ENCODE measurements around the gene PROP1. TPM values are rescaled to one million over a fixed set of nuclear protein-coding genes. Genes with fewer than 3 reads are reported as not detected.
"Not testable (repeated sequence)": the region's sequence is repeated elsewhere in the genome, so short reads cannot be mapped to it uniquely, and the experiment has no call there.

The PROP1 gene
- polyA plus RNA-seq, 3 donors: not detected

GRCh38 chr5:177984584-177985206, 11.3 kb downstream of the PROP1 start:
- WGBS, 3 donors: 3 to 4% (median 3%) methylated on average over 47 of the region's 47 CpGs

GRCh38 chr5:177983763-177984583, 12.1 kb downstream of the PROP1 start:
- WGBS, 3 donors: 20 to 30% (median 27%) methylated on average over 43 to 46 of the region's 46 CpGs
- no peak overlapping the region for H3K27ac ChIP-seq (ENCODE audit: low read depth, low read length)

More at GRCh38 chr5:177984584-177985206, 11.3 kb downstream of the PROP1 start:
- H3K27ac ChIP-seq (ENCODE audit: low read depth, low read length): no peak overlapping the region

- no peak overlapping the region for H3K27ac ChIP-seq (ENCODE audit: low read depth, low read length)
- 83 to 94% (median 93%) methylated on average over 5 of the region's 5 CpGs for WGBS, 3 donors
These were observed 13.1 kb downstream of the PROP1 start for GRCh38 chr5:177982956-177983355.

GRCh38 chr5:177982072-177982727, 13.8 kb downstream of the PROP1 start:
- H3K27ac ChIP-seq (ENCODE audit: low read depth, low read length): no peak overlapping the region
- WGBS, 3 donors: 18 to 29% (median 20%) methylated on average over 17 of the region's 17 CpGs

GRCh38 chr5:177981296-177982071, 14.6 kb downstream of the PROP1 start:
- 74 to 78% (median 75%) methylated on average over 25 to 26 of the region's 26 CpGs for WGBS, 3 donors
- no peak overlapping the region for H3K27ac ChIP-seq (ENCODE audit: low read depth, low read length)

- 40 to 44% (median 42%) methylated on average over 10 of the region's 10 CpGs for WGBS, 3 donors
- H3K27ac ChIP-seq (ENCODE audit: low read depth, low read length): no peak overlapping the region
These were observed 15.3 kb downstream of the PROP1 start for GRCh38 chr5:177980743-177981151.

GRCh38 chr5:177977600-177977999, 18.4 kb downstream of the PROP1 start:
- H3K27ac ChIP-seq (ENCODE audit: low read depth, low read length): not testable (repeated sequence)
- 43 to 66% (median 60%) methylated on average over 3 to 8 of the region's 8 CpGs for WGBS, 3 donors

- H3K27ac ChIP-seq (ENCODE audit: low read depth, low read length): no peak overlapping the region
- WGBS, 3 donors: 82 to 86% (median 83%) methylated on average over 5 of the region's 5 CpGs
These were observed 22.9 kb downstream of the PROP1 start for GRCh38 chr5:177973066-177973635.

- no peak overlapping the region for H3K27ac ChIP-seq (ENCODE audit: low read depth, low read length)
- 64 to 82% (median 67%) methylated on average over 4 of the region's 4 CpGs for WGBS, 3 donors
These were observed 23.4 kb downstream of the PROP1 start for GRCh38 chr5:177972613-177973012.

GRCh38 chr5:177972014-177972413, 24.0 kb downstream of the PROP1 start:
- not testable (repeated sequence) for H3K27ac ChIP-seq (ENCODE audit: low read depth, low read length)
- 94 to 97% (median 95%) methylated on average over 10 of the region's 10 CpGs for WGBS, 3 donors

GRCh38 chr5:177968661-177969211, 27.3 kb downstream of the PROP1 start:
- no peak overlapping the region for H3K27ac ChIP-seq (ENCODE audit: low read depth, low read length)
- WGBS, 3 donors: 67 to 86% (median 73%) methylated on average over 8 of the region's 8 CpGs

GRCh38 chr5:177967221-177967887, 28.7 kb downstream of the PROP1 start:
- 77 to 90% (median 83%) methylated on average over 8 to 9 of the region's 9 CpGs for WGBS, 3 donors
- no peak overlapping the region for H3K27ac ChIP-seq (ENCODE audit: low read depth, low read length)

GRCh38 chr5:177966839-177967166, 29.2 kb downstream of the PROP1 start:
- no peak overlapping the region for H3K27ac ChIP-seq (ENCODE audit: low read depth, low read length)
- 59 to 83% (median 80%) methylated on average over 7 of the region's 7 CpGs for WGBS, 3 donors

GRCh38 chr5:177966009-177966838, 29.8 kb downstream of the PROP1 start:
- no peak overlapping the region for H3K27ac ChIP-seq (ENCODE audit: low read depth, low read length)
- WGBS, 3 donors: 75 to 82% (median 81%) methylated on average over 19 of the region's 19 CpGs

- 92 to 96% (median 93%) methylated on average over 12 of the region's 12 CpGs for WGBS, 3 donors
These were observed 31.6 kb downstream of the PROP1 start for GRCh38 chr5:177964471-177964870.

GRCh38 chr5:177963966-177964365, 32.1 kb downstream of the PROP1 start:
- no peak overlapping the region for H3K27ac ChIP-seq (ENCODE audit: low read depth, low read length)
- WGBS, 3 donors: 88 to 92% (median 88%) methylated on average over 14 of the region's 14 CpGs

More at GRCh38 chr5:177964471-177964870, 31.6 kb downstream of the PROP1 start:
- H3K27ac ChIP-seq (ENCODE audit: low read depth, low read length): no peak overlapping the region

- 80 to 82% (median 81%) methylated on average over 9 of the region's 9 CpGs for WGBS, 3 donors
- no peak overlapping the region for H3K27ac ChIP-seq (ENCODE audit: low read depth, low read length)
These were observed 36.7 kb downstream of the PROP1 start for GRCh38 chr5:177959315-177959714.

All from adipose tissue (tissue), 3 donors.